Dermis blood vessel endothelial cell (primary cell): ENCODE results near the gene RNF152. TPM values are rescaled to one million over a fixed set of nuclear protein-coding genes. Genes with fewer than 3 reads are reported as not detected.

Experiments used
- DNase-seq: peaks from one replicate; pipeline ENCODE4 v3.0.0; 2010
- total RNA-seq: library from RNA; depleted of rRNA; stranded (reverse); fragments of >200 nt; gene quantifications from 2 replicates; pipeline ENCODE4 v1.2.3, GENCODE V29; 2014

The RNF152 gene
- total RNA-seq, 1 donor from 2014 or later = 91.2 TPM

GRCh38 chr18:61852496-61852895 is 40.3 kb downstream of the RNF152 start:
- DNase-seq = no peak

- DNase-seq = no peak
These were observed 40.8 kb downstream of the RNF152 start for GRCh38 chr18:61851940-61852451.

- DNase-seq = no peak
These were observed 41.5 kb downstream of the RNF152 start for GRCh38 chr18:61851279-61851678.

GRCh38 chr18:61850756-61851155 is 42.1 kb downstream of the RNF152 start:
- DNase-seq = no peak

GRCh38 chr18:61847164-61847791 is 45.5 kb downstream of the RNF152 start:
- no peak for DNase-seq

GRCh38 chr18:61845197-61845596 is 47.6 kb downstream of the RNF152 start:
- no peak for DNase-seq

- no peak for DNase-seq
These were observed 48.1 kb downstream of the RNF152 start for GRCh38 chr18:61844726-61845125.

- DNase-seq = peak; percentile 69
These were observed 50.7 kb downstream of the RNF152 start for GRCh38 chr18:61842146-61842545.

- no peak for DNase-seq
These were observed 51.1 kb downstream of the RNF152 start for GRCh38 chr18:61841706-61842105.

GRCh38 chr18:61840324-61840723 is 52.5 kb downstream of the RNF152 start:
- no peak for DNase-seq

- no peak for DNase-seq
These were observed 54.3 kb downstream of the RNF152 start for GRCh38 chr18:61838521-61838920.

- no peak for DNase-seq
These were observed 58.8 kb downstream of the RNF152 start for GRCh38 chr18:61833978-61834377.

- peak; percentile 91 for DNase-seq
These were observed 59.4 kb downstream of the RNF152 start for GRCh38 chr18:61833387-61833786.

GRCh38 chr18:61832858-61833257 is 59.9 kb downstream of the RNF152 start:
- peak; percentile 47 for DNase-seq

GRCh38 chr18:61831071-61831470 is 61.7 kb downstream of the RNF152 start:
- DNase-seq = peak; percentile 90

GRCh38 chr18:61829108-61829507 is 63.7 kb downstream of the RNF152 start:
- no peak for DNase-seq

GRCh38 chr18:61827591-61827990 is 65.2 kb downstream of the RNF152 start:
- no peak for DNase-seq

GRCh38 chr18:61825386-61825785 is 67.4 kb downstream of the RNF152 start:
- no peak for DNase-seq

- DNase-seq = no peak
These were observed 68.0 kb downstream of the RNF152 start for GRCh38 chr18:61824733-61825363.

- no peak for DNase-seq
These were observed 69.2 kb downstream of the RNF152 start for GRCh38 chr18:61823595-61823994.

GRCh38 chr18:61822879-61823278 is 69.9 kb downstream of the RNF152 start:
- DNase-seq = no peak

- no peak for DNase-seq
These were observed 71.1 kb downstream of the RNF152 start for GRCh38 chr18:61821748-61822147.

GRCh38 chr18:61820882-61821281 is 71.9 kb downstream of the RNF152 start:
- DNase-seq = no peak

- no peak for DNase-seq
These were observed 75.7 kb downstream of the RNF152 start for GRCh38 chr18:61817086-61817485.
